HG03097 (cell line): ENCODE measurements around the gene PLK2.

ENCODE experiments used
- ATAC-seq: cut with Tn5 transposase; IDR thresholded peaks from one replicate; pipeline ENCODE4 v1.9.1; 2021; ENCODE audit not compliant: unreplicated experiment, low FRiP score

PLK2 gene

DNA sequence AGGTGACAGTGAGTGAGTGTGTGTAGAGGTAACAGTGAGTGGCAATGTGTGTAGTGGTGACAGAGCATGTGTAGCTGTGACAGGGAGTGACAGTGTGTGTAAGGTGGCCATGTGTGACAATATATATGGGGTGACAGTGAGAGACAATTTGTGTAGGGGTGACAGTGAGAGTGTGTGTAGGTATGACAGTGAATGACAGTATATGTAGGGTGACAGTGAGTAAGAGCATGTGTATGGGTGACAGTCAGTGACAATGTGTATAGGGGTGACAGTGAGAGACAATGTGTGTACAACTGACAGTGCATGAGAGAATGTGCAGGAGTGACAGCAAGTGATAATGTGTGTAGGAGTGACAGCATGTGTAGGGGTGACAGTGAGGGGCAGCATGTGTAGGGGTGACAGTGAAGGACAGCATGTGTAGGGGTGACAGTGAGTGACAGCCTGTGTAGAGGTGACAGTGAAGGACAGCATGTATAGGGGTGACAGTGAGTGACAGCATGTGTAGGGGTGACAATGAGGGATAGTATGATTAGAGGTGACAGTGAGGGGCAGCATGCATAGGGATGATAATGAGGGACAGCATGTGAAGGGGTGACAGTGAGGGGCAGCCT lies 21.3 kb upstream of the PLK2 start:
- no peak for ATAC-seq

DNA sequence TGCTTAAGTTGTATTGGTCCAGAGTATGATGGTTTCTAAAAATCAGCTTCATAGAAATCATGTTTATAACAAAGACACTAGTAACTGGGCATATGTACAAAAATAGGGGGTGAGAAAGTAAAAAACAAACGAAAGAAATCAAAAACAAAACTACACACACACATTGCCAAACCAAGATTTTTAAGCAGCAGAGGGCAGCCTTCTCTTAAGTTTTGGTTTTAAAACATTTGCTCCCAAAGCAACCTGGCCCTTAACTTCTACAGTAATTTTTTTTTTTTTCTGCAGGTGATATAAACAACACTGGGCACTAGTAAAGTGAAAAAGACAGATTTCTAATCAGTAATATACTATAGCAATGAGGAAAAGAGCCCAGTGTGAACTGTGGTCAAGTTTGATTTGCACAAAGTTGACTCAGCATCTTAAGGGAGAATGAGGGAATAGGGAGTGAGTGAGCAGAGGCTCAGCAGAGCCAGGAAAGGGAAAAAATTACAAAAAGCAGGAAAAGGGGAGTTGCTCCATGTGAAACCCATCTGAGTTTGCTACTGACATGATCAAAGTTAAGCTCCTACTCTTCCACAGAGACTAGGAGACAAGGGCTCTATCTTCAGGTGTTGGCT lies 18.0 kb upstream of the PLK2 start:
- no peak for ATAC-seq

DNA sequence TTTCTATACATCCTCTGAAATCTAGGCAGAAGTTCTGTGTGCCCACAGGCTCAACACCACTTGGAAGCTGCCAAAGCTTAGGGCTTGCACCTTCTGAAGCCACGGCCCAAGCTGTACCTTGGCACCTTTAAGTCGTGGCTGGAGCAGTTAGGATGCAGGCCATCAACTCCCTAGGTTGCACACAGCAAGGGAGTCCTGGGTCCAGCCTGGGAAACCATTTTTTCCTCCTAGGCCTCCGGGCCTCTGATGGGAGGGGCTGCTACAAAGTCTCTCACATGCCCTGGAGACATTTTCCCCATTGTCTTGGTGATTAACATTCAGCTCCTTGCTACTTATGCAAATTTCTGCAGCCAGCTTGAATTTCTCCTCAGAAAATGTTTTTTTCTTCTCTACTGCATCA lies 15.5 kb upstream of the PLK2 start:
- no peak for ATAC-seq

DNA sequence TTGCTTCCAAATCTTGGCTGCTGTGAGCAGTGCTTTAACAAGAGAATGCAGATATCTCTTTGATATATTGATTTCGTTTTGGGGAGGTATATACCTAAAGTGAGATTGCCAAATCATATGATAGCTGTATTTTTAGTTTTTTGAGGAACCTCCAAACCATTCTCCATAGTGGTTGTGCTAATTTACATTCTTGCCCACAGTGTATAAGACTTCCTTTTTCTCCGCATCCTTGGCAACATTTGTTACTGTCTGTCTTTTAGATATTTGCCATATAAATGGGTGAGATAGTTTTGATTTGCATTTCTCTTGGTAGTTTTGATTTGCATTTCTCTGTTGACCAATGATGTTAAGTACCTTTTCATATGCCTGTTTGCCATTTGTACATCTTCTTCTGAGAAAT lies 10.0 kb upstream of the PLK2 start:
- no peak for ATAC-seq

DNA sequence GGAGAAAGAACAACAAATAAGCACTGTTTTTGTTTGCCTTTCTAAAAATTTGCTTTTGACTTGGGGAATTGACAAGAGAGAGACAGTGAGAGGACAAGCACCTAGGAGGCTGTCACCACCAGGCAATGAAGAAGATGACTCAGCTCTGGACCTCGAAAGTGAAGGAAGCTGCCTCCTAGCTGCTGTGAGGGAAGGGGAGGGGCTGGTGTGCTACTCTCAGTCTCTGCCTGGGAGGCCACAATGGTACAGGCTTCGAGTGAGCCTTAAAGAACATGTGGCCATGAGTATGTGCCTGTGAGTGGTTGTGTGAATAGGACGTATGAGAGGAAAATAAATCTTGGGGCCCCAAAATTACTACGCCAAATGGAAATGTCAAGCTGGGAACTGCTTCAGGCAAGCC lies 7.1 kb upstream of the PLK2 start:
- peak; percentile 99 for ATAC-seq

DNA sequence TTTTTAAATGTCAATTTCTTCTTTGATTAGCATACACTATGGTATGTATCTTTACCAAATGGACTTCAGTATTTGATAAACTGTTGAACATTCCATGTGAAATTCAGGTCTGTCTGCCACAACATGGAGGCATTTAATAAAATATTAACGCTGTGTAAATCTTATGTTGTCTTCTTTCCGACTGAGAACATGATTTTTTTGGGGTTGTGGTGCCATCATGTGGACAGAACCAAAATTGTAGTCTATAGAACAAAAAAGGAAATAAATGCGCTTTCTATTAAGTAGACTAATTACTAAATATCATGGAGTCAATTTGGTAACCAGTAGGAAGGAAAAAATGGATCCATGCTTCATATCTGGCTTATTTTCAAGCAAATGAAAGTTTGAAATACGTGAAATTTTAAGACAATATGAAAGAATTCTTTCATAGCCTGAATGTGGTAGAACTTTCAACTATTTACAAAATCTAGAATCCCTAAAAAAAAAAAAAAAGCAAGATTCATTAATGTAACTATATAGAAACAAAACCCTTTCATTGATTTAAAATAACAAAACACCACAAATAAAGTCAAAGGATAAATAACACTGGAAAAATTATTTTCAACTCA lies 2.8 kb upstream of the PLK2 start:
- no peak for ATAC-seq

DNA sequence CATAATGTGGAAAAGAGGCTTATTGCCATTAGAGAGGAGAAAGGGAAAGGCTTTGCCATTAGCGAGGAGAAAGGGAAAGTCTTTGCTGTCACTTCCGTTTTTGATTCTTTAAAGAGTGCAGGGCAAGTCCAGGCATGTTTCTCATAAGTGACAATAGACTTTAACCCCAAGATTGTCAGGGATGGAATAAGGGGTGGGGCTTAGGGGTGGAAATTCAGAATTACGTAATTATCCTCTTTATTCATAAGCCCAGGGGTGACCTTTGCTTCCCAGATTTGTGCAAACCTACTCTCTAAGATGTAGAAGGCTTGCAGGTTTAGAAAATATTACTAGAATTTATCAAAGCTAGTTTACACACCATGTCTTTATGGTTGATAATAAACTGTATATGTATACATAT lies 2.3 kb upstream of the PLK2 start:
- no peak for ATAC-seq

DNA sequence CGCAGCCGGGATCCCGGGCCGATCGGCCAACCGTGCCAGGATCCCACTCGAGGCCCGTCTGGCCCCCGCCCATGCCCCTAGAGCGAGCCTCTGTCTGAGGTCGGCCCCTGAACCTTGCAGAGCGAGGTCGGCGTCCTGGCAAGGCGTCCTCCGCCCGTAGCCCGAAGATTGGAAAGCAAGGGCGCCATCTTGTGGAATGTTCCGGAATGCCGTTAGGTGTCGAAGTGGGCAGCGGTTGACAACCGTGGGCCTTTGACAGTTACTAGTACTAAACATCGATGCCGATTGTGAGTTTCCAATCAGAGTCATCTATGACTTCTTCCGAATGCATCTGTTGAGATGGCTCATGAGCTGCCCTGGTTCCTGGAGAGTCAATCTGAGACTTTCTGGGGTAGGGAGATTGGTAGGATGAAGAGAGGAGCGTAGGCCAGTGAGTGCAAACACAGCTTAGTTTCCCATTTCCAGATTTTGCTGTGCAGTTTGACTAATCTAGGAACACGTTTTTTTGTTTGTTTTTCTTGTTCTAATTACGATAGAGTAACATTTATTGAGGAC lies 923 bp upstream of the PLK2 start:
- peak; percentile 77 for ATAC-seq

DNA sequence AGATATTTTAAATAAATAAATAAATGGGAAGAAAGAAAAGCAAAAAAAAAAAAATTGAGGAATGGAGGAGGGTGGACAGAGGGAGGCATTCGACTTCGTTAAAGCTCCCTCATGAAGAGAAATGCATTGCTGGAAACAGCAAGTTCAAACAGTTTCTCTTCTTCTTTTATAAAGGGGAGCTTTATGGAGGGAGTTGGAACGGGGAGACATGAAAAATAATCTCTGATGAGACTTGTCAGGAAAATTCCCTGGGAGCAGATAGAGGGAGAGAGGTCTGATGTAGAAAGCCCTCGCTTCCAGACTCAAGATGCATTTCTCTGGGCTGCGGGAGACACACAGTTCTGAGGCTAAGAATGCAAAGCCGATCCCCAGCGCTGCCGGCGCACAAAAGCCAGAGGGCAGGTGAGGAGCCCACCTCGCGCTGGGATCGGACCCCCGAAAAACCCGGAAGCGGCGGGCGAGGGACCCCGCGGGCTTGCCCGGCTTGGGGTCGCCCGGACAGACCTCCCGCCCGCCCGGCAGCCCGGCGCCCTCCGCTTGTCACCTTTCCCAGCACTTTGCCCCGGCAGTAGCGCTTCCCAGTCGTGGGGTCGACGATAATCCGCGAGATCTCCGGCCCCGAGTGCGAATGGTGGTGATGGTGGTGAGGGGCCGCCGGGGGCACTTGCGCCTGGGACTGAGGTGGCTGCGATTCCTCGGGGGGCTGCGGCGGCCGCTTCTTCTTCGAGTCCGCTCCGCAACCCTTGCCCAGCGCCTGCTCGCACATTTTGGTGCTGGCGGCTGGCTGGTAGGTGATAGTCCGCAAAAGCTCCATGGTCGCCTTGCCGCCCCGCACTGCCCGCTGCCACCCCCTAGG lies 512 bp downstream of the PLK2 start:
- peak; percentile 6 for ATAC-seq

DNA sequence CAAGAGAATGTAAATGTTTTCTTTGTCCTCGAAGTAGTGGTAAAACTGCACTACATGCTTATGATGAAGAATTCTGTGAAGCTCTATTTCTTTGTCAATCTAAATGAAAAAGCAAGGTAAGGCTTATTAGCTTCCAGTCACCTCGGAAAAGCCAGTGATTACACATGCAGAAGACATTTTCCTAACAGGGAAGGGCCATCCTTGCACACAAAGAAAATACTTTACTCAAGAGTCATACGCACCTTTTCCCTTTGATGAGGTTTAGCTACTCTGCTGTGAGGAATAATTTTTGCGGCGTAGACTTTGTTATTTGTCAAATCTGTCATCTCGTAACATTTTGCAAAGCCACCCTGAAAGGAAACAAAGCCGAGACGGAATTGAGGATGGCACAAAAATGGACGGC lies 1.1 kb downstream of the PLK2 start:
- no peak for ATAC-seq

DNA sequence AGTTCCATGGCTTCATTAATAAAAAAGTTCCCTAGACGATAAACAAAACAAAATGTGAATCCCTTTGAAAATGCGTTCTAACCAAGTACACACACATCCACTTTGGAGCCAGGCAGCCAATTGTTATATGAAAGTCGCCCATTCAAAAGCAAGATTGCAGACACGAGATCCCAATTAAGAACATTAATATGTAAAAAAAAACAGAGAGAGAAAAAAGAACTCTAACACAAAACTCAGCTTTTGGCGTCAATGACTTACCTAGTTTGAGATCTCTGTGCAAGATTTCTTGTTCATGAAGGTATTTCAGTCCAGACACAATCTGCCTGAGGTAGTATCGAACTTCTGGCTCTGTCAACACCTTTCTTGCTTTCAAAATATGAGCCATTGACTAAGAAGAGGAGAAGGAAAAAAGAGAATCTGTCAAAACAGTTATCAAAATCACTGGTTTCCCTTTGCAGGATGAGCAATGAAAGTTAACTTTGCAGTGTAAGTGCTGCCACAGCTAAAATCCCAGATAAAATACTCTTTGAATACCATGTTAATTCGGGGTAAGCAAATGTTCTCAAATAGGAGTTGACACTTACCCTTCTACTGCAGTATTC lies 1.6 kb downstream of the PLK2 start:
- ATAC-seq, result no peak

DNA sequence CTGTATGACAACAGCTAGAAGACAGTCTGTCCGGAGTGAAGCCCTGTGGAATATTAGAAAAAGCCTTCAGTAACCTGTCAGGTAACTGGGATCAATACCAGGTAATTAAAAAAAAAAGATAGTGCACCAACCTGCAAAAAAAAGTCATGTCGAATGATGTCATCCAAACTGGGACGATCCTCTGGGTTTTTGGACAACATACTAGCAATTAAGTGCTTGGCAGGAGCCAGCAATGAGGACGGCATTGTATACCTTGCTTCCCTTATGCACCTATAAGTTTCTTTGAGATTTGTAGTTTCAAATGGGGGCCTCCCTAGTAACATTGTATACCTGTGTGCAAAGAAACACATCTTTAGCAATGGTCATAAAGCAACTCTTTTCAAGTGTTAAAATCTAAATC lies 2.8 kb downstream of the PLK2 start:
- ATAC-seq, result no peak

DNA sequence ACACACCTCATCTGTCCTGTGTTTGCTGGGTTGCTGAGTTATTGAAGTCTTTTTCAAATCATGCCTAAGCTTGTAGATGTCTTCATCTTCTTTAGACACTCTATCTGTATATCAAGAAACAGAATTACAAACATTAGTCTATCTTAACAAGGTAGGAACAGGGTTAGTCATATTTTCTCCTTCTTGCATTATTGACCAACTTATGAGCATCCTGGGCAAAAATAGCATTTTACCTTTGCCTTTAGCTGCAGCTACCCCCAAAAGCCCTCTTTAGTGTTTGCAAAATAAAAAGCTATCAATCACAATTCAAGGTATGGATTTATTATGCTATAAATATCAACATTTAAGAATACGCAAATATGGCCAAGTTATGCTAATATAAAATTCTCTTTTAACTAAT lies 3.4 kb downstream of the PLK2 start:
- no peak for ATAC-seq

DNA sequence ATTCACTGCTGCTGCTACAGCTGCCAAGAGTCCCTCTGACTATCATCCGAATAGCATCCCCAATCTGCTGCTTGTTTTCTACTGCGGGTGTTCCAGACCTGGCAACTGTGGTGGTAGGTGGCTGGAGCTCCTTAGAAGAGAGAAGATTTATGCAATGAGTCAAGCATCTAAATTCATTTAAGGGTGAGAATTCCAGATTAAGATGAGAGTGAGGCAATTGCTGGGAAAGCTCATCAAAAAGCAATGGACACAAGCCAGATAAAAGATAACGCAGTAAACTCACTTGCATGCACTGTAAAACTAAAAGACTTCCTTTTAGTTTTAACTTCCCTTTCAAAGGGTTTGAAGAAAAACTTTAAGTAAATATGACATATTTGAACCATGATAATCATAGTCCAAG lies 3.9 kb downstream of the PLK2 start:
- ATAC-seq, result no peak

DNA sequence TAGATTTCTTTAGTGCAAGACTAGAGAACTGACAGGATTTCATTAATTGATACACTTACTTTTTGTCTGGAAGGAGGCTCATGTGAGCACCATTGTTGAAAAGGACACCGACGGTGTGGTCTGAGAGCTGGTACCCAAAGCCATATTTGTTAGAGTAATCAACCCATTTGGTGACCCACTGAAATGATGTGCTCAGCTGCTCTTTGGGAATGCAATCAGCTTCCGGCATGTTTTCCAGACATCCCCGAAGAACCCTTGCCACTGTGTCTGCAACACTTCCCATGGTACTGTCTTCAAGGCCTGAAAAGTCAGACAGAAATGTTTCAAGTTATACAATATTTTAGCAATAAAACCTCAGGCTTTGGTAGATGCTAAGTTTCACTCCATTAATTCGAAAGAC lies 4.4 kb downstream of the PLK2 start:
- no peak for ATAC-seq

DNA sequence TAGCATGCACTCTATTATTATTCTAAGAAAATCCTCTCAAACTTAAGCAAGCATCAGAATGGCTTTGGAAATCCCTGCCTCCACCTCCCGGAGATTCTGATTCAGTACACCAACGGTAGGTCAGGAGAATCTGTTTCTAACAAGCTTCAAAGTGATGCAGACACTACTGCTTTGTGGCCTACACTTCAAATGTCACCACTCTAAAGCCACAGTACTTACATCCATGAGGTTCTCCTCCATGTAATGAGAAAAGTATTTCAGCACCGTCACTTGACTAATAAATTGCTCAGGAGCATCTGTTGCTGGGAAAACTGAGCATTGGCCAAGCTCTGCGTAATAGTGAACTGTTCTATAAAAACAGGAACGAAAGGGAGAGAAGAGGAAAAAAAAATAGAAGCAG lies 4.8 kb downstream of the PLK2 start:
- ATAC-seq, result no peak

DNA sequence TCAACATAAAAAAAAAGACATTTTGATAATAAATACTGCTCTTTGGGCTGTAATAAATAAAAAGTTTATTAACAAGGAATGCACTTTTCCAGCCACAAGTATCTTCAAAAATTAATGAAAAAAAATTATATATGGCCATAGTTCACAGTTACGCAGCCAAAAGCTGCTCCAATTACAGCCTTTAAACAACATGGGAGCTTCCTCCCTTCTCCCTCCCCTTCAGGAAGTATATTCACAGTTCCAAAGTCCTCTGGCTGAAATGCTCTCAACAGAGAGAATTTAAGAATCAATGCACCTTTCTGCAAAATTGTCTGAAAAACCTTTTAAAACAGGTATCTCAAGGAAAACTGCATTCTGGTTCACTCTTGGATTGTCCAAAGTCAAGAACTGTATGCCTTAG lies 5.9 kb downstream of the PLK2 start:
- ATAC-seq, result no peak

DNA sequence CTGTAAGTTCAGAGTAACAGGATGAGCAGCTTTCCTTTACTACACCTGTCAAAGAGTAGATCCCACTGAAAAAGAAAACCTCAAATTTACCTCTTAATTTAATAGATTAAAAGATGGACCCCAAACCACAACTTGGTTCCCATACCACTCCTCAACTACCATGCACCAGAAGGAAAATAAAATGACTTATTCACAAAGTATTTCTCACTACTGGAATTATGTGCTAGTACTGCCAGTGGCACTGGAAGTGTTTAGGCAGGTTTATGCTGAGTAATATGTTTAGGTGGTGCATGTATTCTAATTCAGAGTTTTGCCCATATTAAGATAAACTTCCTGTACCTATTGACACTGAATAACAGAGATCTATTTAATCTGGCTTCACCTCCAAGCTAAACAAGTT lies 6.6 kb downstream of the PLK2 start:
- ATAC-seq, result no peak

DNA sequence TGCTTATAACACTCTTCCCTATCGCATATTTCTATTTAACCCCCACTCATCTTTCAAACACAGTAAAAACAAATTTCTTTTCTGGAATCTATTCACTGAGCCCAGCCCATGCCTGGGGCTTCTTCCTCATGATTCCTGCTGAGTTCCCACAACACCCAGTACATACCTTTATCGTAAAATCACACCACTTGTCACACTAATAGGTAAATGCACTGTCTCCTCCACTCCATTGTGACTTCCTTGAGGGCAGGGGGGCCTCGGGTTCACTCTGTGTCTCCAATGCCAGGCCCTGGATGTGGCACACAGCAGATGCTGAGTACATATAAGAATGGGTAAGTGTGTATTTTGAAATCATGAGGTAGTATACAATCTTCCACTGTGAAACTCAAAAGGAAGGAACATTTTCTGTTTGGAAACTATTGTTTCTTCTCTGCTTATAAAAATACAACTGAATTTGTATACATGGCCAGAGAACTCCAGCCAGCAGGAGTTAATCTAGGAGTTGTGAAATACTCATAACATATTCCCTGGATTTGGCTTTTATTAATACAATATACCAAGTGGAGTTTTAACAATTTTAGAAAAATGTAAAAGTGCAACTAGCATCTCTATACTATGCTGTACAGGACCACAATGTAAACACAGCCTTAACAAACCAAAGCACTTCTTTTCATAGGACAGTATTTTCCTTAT lies 7.2 kb downstream of the PLK2 start:
- no peak for ATAC-seq
